Activated T-cell treated with anti-CD3 and anti-CD28 coated beads for 24 hours (primary cell): ENCODE results near the gene FRMD1.

ENCODE experiments used
- DNase-seq: peaks from one replicate; pipeline ENCODE4 v3.0.0-alpha.2; 2020; ENCODE audit warnings: low read depth

The FRMD1 gene

DNA sequence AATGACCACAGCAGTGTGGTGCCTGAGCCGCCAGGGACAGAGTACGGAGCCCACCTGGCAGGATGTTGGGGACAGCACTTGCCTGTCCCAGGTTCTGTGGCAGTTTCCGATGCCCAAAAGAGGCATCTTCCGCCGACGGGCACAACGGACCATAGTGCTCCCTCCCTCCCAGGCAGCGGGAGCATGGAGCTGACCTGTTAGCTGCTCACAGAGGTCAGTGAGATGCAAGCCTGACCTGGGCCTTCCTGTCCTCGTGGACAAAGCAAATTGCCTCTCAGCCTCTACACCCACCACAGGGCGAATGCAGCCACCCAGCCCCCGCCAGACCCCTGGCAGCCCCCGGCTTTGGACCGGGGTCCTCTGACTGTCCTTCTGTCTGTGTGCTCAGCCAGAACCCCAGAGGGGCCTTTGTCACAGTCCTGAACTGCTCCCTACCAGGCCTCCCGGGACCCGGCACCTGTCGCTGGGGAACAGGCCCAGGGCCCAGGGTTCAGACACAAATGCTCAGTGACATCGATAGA, 16.2 kb upstream of the FRMD1 start:
- no peak for DNase-seq

DNA sequence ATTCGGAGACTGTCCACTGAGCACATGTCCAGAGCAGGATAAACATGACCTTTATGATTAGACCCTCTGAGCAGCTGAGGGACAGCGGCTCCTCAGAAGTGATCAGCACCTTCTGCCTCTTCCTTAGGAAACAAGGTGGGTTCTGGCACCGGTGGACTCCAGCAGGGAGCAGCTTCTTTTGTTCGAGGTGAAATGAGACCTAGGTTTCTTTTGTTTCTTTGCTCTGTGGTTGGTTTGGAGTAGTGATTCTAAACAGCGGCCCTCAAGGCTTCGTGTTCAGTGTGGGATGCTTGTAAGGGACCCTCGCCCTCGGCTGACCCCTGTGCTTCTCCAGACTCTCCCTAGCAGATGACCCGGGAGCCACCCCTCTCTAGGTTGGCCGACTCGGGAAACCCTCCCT, 14.6 kb upstream of the FRMD1 start:
- no peak for DNase-seq

DNA sequence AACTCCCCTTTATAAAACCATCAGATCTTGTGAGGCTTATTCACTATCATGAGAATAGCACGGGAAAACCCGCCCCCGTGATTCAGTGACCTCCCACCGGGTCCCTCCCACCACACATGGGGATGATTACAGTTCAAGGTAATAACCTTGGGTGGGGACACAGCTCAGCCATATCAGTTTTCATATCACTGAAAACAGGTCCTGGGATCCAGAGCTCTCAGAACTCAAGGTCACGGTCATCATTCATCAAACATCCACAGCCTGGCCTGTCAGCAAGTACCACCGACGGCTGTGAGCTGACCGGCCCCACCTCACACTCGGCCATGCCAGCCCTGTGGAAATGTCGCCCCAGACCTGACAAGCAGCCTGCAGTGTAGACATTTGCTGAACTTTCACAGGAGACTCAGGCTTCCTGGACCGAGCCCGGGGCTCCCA, 14.1 kb upstream of the FRMD1 start:
- no peak for DNase-seq

DNA sequence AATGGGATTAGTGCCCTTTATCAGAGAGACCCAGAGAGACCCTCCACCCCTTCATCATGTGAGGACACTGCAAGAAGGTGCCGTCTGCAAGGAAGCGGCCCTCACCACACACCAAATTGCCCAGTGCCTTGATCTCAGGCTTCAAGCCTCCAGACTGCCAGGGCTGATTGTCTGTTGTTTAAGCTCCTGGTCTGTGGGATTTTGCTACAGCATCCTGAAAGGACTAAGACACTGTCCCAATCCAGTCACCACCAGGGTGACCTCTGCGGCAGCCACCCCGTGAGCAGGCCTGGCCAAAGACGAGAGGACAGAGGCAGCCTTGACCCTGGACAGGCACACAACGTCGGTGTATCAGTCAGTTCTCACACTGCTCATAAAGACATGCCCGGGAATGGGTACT, 13.5 kb upstream of the FRMD1 start:
- no peak for DNase-seq

DNA sequence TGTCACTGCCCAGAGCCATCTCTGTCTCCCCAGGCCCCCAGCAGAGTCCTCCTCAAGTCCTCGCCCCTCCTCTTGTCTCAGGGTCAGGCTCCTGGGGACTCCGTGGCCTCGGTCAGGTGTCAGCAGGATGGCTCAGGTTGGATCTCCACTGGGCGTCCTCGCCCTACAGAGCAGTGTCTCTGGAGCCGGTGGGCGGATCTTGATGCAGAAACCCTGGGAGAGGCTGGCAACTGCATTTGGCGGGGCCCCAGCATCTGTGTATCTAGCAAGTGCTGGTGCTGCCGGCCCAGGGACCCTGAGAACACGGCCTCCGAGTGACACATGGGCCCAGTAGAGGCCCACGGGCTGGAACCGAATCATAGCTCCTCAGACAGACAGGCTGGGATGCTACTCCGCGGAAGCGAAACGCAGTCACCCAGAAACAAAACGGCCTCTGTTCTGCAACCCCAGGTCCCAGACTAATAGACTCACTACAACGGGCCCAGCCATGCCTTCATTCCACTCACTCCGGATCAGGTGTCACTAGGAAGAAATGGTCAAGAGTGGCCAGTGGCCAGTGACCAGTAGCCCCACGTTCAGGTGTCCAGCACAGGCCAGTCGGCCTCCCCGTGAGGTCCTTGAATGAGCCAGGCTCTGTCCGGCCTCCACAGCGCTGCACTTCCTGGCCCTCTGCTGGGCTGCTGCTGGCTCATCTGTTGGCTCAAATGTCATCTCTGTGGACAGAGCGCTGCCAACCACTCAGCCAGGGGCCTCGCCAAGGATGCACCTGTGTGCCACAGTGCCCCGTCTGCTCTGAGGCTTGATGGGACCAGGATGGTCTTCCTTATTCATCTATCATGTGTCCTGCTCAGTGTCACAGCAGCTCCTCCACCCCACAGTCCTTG, 12.6 kb upstream of the FRMD1 start:
- no peak for DNase-seq

DNA sequence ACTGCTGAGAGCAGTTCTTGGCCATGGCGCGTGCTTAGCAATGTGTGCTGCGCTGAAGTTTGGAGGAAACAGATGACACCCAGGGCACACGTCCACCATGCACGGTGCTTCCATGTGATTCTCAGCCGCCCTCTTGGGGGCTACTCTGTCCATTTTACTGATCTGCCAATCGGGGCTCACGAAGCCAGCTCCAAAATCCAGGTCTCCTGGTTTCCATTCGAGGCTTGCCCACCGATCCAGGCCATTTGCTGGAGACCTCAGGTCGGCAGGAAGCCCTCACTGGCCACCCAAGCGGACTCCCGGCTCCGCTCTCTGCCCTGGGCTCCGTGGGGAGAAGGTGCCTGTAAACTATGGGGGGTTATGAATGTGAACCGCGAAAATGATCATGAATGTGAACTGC, 11.7 kb upstream of the FRMD1 start:
- no peak for DNase-seq

DNA sequence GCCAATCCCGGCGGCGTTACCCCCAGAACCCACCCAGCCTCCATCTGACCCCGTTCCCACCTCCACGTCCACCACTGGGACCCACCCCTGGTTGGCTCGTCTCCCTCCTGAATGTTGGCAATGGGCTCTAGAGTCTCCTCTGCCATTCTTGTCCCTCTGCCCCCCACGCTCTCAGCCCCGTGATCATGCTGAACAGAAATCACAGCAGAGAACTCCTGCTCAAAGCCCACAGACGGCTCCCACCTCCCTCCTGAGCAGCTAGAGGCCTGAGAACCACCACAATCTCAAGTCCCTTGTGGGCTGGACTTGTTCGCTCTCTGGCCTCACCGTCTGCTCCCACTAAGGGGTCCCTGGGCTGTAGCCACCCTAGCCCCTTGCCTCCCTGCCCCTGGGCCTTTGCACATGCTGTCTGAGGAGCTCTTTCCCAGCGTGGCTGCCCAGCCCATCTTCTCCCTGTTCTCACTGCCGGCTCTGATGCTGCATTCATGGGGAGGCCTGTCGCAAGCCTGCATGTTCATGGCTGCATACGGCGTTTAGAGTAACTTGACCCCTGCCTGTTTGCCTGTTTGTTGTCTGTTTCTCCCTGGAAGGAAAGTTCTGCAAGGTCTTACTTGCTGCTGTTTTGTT, 11.2 kb upstream of the FRMD1 start:
- no peak for DNase-seq

DNA sequence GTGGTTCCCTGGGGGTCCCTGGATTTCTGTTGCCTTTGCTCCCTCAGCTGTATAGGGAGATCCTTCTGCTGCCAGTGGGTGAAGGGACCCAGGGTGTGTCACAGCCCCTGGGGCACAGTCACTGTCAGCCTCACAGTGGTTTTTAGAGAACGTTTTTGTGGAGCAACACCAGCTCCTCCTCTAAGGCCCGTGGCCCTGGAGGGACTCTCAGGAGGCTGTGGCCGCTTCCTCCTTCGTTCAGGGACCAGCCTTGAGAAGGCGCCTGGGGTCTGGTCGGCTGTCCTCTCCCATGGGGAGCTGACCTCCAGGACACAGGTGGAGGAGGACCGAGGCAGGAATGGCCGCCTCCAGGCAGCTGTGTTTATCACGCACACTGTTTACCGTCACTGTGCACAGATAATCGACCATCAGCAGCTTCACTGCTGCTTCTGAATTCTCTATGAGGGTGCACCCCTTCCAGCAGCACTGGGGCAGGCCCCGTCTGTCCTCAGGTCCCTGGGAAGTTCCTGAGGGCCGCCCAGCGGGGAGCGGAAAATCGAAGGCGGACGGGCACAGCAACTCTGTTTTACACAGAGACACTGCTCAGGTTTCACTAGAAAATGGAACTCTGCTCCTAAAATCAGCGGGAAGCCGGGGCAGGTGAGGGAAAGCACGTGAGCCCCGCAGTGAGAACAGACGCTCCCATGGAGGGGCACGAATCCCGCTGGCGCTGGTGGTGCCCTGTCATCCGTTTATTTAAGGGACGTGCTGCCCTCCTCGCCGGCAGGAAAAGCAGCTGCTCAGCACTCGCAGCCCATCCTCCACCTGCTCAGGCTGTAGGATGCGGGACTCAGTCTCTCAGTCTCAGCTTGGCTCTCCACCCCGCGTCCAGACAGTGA, 10.4 kb upstream of the FRMD1 start:
- DNase-seq: no peak

DNA sequence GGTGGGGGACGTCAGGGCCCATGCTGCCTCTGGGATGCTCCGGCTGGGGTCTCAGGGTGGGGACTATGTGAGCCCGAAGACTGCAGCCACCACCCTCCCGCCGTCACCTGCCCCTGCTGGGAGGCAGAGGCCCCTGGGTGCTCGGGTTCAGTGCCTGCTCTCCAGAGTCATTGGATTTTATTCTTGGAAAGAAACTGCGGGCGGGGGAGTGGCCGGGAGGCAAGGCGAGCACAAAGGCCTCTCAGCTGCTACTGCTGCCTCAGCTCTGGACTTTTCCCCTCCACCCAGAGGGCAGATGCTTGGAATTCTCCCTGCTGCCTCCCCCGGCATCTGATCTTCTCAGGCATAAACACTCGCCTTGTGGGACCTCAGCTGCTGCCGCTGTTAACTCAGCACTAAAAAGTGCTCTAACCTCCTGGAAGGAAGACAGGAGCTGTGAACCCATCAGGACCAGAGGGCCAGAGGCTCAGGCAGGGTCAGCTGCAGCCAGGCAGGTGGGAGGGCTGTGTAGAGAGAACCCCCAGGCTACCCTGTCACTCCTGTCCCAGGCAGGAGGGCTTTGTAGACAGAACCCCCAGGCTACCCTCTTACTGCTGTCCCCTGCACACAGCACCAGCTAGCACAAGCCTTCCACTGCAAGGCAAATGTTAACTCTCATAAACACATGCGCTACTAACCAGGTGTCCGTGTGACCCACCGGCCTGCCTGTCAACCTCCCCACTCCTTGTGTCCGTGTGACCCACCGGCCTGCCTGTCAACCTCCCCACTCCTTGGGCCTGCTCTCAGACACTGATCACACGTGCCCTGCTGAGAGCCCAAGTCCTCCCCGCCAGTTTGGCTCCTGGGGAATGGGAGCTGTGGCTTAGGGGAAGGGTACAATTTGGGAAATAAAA, 9.4 kb upstream of the FRMD1 start:
- no peak for DNase-seq

DNA sequence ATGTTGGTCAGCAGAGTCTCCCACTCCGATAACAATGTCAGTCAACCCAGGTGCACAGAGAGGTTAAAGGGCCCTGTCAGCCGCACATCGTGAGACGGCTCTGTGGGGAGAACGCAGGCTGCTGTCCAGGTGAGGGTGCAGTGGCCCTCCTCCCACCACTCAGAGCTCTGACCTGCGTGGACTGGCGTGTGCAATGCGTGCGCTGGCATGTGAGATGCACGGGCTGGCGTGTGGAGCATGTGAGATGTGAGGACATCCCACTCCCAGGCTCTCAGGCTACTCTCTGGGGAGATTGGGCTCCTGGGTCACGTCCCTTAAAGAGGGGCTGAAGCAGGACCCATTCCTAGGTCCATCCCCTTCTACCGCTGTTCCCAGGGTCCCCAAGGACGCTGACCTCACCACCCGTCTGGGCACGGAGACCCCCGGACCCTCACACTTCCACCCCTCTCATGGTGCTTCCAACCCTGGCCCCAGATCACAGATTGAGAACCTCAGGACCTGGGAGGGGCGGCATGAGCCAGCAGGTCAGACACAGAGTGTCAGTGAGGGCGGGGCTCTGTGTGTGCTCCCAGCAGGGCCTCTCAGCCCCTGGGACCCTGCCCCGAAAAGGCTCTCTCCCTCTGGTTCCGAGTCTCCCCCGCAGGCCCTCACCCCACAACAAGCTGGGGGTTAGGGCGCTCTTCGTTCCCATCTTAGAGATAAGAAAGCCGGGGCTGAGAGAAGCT, 8.6 kb upstream of the FRMD1 start:
- no peak for DNase-seq

DNA sequence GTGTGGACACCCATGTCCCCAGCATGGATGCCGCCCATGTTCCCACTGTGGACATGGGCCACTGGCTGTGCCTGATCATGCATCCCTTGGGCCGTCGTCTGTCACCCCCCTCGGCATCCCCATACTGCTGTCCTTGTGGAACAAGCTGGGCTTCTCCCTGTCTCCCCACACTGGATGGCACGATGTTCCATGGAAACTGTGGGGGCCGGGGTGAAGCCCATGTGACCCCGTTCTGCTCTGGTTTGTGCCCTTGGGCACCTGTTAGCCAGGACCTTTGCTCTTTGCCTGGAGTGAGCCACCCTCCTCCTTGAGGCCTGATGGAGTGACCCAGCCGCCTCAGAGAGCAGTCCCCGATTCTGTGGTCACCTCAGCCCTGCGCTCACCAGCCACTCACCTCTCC, 7.6 kb upstream of the FRMD1 start:
- no peak for DNase-seq

DNA sequence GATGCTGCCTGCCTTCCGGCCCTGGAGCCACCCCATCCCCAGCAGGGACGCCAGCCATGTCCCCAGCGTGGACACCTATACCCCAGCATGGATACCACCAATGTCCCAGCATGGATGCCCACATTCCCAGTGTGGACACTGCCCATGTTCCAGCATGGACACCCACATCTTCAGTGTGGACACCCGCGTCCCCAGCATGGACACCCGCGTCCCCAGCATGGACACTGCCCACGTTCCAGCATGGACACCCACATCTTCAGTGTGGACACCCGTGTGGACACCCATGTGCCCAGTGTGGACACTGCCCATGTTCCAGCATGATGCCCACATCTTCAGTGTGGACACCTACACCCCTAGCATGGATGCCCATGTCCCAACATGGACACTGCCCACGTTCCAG, 7.1 kb upstream of the FRMD1 start:
- DNase-seq: no peak

DNA sequence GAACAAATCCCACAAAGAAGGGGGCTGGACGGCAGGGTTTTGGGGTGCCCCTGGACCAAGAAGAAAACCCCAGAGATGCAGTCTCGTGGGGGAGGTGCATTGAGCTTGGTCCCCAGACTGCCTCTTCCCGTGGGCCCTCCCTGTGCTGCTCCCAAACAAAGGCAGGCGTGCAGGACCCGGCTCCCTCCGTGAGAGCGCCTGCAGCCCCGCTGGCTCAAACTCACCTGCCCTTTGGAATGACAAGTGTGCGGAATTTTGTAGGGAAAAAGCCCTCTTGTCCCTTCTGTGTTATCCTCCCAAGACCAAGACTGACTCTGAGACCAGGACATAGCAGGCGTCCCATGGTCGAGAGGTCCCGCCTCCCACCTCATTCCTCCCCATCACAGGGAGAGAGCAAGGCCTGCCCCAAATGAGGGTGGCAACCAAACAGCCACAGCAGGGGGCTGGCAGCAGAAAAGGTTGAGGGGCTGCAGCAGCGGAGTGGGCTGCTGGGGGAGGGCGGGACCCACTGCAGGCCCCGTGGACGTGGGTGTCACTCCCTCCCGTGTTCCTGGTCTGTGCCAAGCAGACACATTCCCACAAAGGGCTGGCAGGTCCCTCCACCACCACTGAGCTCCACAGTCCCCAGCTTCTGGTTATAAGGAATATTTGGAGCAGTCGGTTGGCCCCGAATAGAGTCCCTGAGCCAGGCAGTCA, 5.6 kb upstream of the FRMD1 start:
- DNase-seq: no peak

DNA sequence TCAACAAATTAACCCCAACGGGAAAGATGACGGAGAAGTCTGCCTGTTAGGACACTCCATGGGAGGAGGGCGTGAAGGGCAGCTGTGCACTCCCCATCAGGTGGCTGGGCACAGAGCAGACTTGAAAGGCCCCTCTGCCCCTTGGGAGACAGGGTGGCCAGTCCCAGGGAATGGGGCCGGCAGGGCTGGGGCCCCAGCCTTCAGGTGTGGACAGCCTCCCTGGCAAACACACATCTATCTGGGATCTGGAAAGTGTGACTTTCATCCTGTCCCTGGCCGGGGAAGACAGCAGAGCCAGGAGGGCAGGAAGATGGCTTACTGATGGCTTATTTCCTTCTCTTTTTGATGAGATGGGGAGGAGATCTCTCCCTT, 4.5 kb upstream of the FRMD1 start:
- DNase-seq: no peak

DNA sequence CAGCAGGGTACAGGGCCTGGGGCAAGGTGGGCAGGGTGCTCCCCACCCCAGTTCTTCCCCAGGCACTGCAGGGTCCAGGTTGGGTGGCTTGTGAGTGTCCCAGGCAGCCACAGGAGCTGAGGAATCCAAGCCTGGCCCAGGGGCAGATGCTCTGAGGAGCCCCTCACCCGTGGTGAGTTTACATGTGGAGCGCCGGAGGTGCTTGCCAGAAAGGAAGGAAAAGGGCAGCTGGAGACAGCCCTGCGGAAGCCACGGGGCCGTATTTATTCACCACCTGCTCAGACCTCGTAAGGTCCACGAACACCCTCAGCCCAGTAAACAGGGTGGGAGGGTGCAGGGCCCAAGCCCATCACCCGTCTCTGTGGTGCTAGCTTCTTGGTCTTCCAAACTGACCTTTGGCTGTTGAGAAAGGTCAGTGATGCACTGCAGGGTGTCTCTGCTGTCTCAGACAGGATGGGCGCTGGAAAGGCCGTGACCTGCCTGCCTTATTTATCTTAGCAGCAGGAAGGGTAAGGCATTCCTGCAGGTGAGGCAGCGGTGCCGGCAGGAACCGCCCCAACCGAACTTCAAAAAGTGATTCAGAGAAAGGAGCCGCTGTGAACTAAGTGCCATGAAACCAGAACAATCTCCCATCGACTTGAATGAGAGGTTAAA, 4.0 kb upstream of the FRMD1 start:
- no peak for DNase-seq

DNA sequence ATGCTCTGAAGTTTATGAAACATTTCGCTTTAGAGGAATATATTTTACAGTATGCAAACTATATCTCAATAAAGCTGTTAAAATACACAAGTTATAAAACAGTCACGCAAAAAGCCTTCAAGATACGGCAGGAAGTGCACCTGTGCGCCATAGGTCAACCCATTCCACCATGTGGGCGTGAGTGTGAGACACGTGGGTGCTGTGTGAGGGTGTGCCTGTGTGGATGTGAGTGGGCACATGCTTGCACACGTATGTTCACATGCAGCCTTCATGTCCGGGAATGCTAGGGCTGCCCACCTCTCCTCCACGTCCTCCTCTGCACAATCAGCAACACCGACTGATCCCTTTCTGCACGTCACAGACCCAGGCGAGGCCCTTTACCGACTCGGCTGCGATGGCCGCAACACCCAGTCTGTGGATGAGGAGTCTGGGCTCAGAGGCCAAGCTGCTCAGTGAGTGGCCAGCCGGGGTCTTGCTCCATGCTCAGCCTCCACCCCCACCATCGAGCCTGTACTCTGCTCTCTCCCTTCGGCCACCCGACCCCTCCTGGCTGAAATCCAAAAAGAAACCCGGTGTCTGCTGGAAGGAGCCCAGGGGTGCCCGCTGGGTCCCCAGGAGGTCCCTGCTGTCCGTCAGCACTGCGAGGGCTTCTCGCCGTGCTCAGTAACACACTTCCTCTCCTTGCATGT, 3.0 kb upstream of the FRMD1 start:
- DNase-seq: no peak

DNA sequence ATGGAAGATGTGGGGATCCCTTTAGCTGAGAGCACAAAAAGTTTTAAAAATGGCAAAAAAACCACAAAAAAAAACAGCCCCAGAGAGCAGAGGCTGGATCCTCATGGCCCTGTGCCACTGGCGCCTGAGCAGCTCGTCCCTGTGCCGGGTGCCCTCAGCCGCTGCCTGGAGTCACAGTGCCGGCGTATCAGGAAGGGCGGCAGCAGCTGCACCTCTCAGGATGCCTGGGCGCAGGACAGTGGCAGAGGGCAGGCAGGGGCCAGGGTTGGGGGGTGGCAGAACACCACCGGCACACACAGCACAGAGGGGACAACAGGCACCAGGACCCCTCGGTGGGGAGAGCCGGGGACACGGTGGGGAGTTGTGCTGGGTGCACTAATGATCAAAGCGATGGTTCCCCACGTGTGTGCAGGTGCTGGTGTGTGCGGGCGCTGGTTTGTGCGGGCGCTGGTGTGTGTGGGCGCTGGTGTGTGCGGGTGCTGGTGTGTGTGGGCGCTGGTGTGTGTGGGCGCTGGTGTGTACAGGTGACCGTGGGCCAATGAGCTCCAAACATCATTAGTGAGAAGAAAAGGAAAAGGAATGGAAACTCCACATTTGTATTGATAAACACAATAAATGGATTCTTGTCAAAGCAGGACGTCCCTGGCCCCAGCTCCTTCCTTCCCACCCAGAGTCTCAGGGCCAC, 1.5 kb upstream of the FRMD1 start:
- no peak for DNase-seq

DNA sequence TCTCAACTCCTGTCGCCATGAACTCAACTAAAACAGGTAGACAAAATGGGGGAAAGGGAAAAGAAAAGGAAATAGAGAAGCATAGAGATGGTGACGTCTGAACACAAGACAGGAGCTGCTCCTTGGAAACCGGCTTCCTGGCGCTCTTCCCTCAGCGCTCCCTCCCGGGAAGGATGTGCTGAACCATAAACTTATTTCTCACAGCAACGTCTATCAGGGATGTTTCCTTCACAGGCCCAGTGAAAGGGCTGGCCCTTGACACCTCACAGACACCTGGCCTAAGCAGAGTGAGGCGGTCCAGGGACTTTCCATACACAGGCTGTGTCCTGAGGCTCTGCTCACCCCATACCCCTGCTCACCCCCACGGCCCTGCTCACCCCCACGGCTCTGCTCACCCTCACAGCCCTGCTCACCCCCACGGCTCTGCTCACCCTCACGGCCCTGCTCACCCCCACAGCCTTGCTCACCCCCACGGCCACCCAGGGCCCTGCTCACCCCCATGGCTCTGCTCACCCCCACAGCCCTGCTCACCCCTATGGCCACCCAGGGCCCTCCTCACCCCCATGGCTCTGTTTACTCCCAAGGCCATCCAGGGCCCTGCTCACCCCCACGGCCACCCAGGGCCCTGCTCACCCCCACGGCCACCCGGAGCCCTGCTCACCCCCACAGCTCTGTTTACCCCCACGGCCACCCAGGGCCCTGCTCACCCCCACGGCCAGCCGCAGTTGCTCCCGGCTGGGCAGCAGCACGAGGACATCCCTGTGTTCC, 653 bp downstream of the FRMD1 start:
- no peak for DNase-seq
